GM19463 (cell line): ENCODE measurements around the gene PFKL.
"Not testable (repeated sequence)": the region's sequence is repeated elsewhere in the genome, so short reads cannot be mapped to it uniquely, and the experiment has no call there.

Experiments used
- ATAC-seq: cut with Tn5 transposase; IDR thresholded peaks from one replicate; pipeline ENCODE4 v1.9.1; 2021; ENCODE audit warnings: mild to moderate bottlenecking, moderate library complexity; ENCODE audit not compliant: unreplicated experiment

Gene PFKL

GRCh38 chr21:44275041-44275440, 24.8 kb upstream of the PFKL start:
- no peak for ATAC-seq

GRCh38 chr21:44279354-44280260, 20.2 kb upstream of the PFKL start:
- no peak for ATAC-seq

GRCh38 chr21:44281801-44282200, 18.1 kb upstream of the PFKL start:
- no peak for ATAC-seq

- ATAC-seq: no peak
These were observed 17.5 kb upstream of the PFKL start for GRCh38 chr21:44282370-44282769.

- not testable (repeated sequence) for ATAC-seq
These were observed 16.6 kb upstream of the PFKL start for GRCh38 chr21:44283211-44283785.

GRCh38 chr21:44283948-44284347, 15.9 kb upstream of the PFKL start:
- no peak for ATAC-seq

GRCh38 chr21:44285138-44285992, 14.5 kb upstream of the PFKL start, which contains the start of gene AIRE:
Gene AIRE, plus strand, starts transcription at chr21:44285876. Its CDS starts 131 bp downstream, at chr21:44286007.
- no peak for ATAC-seq

- ATAC-seq: no peak
These were observed 13.7 kb upstream of the PFKL start for GRCh38 chr21:44286086-44286715.

GRCh38 chr21:44286716-44287632, 12.9 kb upstream of the PFKL start:
- ATAC-seq: no peak

- ATAC-seq: no peak
These were observed 11.4 kb upstream of the PFKL start for GRCh38 chr21:44288251-44289110.

- no peak for ATAC-seq
These were observed 10.4 kb upstream of the PFKL start for GRCh38 chr21:44289381-44290010.

- ATAC-seq: no peak
These were observed 9.4 kb upstream of the PFKL start for GRCh38 chr21:44290327-44291077.

- ATAC-seq: no peak
These were observed 8.5 kb upstream of the PFKL start for GRCh38 chr21:44291078-44291935.

- ATAC-seq: no peak
These were observed 7.7 kb upstream of the PFKL start for GRCh38 chr21:44291936-44292811.

GRCh38 chr21:44292812-44293195, 7.0 kb upstream of the PFKL start:
- ATAC-seq: no peak
